Glutamatergic neuron (in vitro differentiated cells): ENCODE measurements around the gene DPRX. TPM values are rescaled to one million over a fixed set of nuclear protein-coding genes. Genes with fewer than 3 reads are reported as not detected.

Experiments used
- DNase-seq: peaks from one replicate; pipeline ENCODE4 v3.0.0; 2022
- H3K27ac Mint-ChIP-seq: one replicate; pipeline ENCODE4 v1.8.0; 2020; ENCODE audit warnings: mild to moderate bottlenecking, mixed read lengths, inconsistent platforms; ENCODE audit not compliant: unreplicated experiment
- H3K27me3 Mint-ChIP-seq: one replicate; pipeline ENCODE4 v1.8.0; 2020; ENCODE audit warnings: mild to moderate bottlenecking, moderate library complexity, mixed read lengths, inconsistent platforms; ENCODE audit not compliant: unreplicated experiment
- H3K36me3 Mint-ChIP-seq: one replicate; pipeline ENCODE4 v1.8.0; 2020; ENCODE audit warnings: mild to moderate bottlenecking, mixed read lengths, inconsistent platforms; ENCODE audit not compliant: unreplicated experiment
- H3K4me1 Mint-ChIP-seq: one replicate; pipeline ENCODE4 v1.8.0; 2020; ENCODE audit warnings: mild to moderate bottlenecking, low read depth, mixed read lengths, inconsistent platforms; ENCODE audit not compliant: unreplicated experiment
- H3K4me3 Mint-ChIP-seq: one replicate; pipeline ENCODE4 v1.8.0; 2020; ENCODE audit warnings: mild to moderate bottlenecking, mixed read lengths, inconsistent platforms; ENCODE audit not compliant: unreplicated experiment
- H3K9me3 Mint-ChIP-seq: one replicate; pipeline ENCODE4 v1.8.0; 2020; ENCODE audit warnings: mild to moderate bottlenecking, moderate library complexity, mixed read lengths, inconsistent platforms; ENCODE audit not compliant: unreplicated experiment
- microRNA-seq: library from miRNA; unstranded; fragments of <30 nt; microRNA quantifications from one replicate; pipeline ENCODE4, GENCODE V29; 2020; ENCODE audit not compliant: unreplicated experiment
- total RNA-seq: library from RNA; stranded (reverse); fragmentation: NEBNext Ultra II Directional; extraction: Animal tissue kit (Norgen Biotek cat#: 25700); gene quantifications from one replicate; pipeline ENCODE4 v1.2.1, GENCODE V29; 2021; ENCODE audit not compliant: unreplicated experiment
- TF ChIP-seq, protein P1 (sequence below): fragments of 200-600 bp; sonication (generic); IDR thresholded peaks from one replicate; pipeline ENCODE4 v1.5.0; 2021; ENCODE audit not compliant: partially characterized antibody, unreplicated experiment

The DPRX gene
- total RNA-seq, 1 donor from 2014 or later: not detected

DNA sequence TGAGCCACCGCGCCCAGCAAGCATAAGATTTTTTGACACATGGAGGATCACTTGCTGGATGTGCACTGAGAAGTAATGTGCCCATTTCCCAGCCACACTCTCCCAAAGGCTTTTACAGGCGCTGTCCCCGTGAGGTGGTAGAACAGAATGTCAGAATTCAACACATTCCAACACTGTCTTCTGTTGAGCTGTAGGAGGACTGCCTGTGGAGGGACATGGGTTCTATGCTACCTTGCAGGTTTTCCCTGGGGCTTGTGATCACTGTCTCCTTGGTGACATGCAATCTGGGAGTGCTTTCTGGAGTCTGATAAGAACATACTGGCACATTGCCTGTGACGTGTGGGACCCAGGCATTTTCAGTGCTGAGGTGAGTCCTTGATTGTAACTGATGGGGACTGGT lies 38.5 kb downstream of the DPRX start:
- Mint-ChIP-seq H3K27ac (no peak overlapping the region), H3K4me1 (no peaks in the 10 kb centered on the region), H3K9me3 (no peaks in the 10 kb centered on the region), H3K36me3 (no peaks in the 10 kb centered on the region), H3K27me3 (no peaks in the 10 kb centered on the region), H3K4me3 (no peak overlapping the region)
- TF ChIP-seq, protein P1, sequence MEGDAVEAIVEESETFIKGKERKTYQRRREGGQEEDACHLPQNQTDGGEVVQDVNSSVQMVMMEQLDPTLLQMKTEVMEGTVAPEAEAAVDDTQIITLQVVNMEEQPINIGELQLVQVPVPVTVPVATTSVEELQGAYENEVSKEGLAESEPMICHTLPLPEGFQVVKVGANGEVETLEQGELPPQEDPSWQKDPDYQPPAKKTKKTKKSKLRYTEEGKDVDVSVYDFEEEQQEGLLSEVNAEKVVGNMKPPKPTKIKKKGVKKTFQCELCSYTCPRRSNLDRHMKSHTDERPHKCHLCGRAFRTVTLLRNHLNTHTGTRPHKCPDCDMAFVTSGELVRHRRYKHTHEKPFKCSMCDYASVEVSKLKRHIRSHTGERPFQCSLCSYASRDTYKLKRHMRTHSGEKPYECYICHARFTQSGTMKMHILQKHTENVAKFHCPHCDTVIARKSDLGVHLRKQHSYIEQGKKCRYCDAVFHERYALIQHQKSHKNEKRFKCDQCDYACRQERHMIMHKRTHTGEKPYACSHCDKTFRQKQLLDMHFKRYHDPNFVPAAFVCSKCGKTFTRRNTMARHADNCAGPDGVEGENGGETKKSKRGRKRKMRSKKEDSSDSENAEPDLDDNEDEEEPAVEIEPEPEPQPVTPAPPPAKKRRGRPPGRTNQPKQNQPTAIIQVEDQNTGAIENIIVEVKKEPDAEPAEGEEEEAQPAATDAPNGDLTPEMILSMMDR: no peak
- no peak for DNase-seq

DNA sequence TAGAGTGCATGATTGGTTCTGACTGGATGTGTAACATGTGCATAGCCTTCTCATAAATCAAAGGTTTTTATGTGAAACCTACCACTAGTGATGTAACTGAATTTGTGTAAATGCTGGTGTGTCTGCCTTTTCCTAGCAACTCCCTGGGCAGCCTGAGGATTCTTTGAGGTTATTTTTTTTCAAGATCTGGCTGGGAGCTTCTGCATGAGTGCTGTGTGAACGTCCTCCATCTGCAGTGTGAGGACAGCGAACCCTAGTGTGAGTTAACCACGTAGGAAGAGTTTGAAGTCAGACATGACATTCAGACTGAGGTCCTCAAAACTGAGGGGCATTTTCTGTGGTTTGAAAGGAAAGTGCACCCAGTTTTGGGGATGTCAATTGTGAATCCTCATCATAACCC lies 39.9 kb downstream of the DPRX start:
- TF ChIP-seq, protein P1: no peak
- Mint-ChIP-seq H3K27ac (no peak overlapping the region), H3K9me3 (no peaks in the 10 kb centered on the region), H3K4me1 (no peaks in the 10 kb centered on the region), H3K27me3 (no peaks in the 10 kb centered on the region), H3K36me3 (no peaks in the 10 kb centered on the region), H3K4me3 (no peak overlapping the region)
- DNase-seq: no peak

Small RNA genes lying within 50 kb of the gene (microRNA-seq; reads per million reads assigned to microRNA genes)
- gene MIR1323 (125 reads per million, percentile 75 among the genes with 10 or more reads in this experiment), gene MIR498 (187 reads per million, percentile 80 among the genes with 10 or more reads in this experiment), gene MIR512-1 (not detected), gene MIR512-2 (not detected), gene MIR515-1 (not detected), gene MIR515-2 (not detected), gene MIR519C (212 reads per million, percentile 81 among the genes with 10 or more reads in this experiment), gene MIR519E (1.4 reads per million, percentile 3 among the genes with 10 or more reads in this experiment), gene MIR520E (195 reads per million, percentile 80 among the genes with 10 or more reads in this experiment), gene MIR520F (393 reads per million, percentile 85 among the genes with 10 or more reads in this experiment)

Other genes with a start within 250 kb of the DPRX start
- gene ZNF765, start 236.8 kb upstream of the DPRX start, total RNA-seq: 21.4 TPM
- gene ZNF761, start 200.0 kb upstream of the DPRX start, total RNA-seq: 9.8 TPM
- gene ZNF813, start 164.3 kb upstream of the DPRX start, total RNA-seq: 5.2 TPM
- 13.3 TPM for gene ZNF331, start 93.9 kb upstream of the DPRX start, total RNA-seq
- gene NLRP12, start 192.3 kb downstream of the DPRX start, total RNA-seq: 0.12 TPM
- 61.5 TPM for gene MYADM, start 235.9 kb downstream of the DPRX start, total RNA-seq